ENCODE measurements around the gene ACAD9. TPM values are rescaled to one million over a fixed set of nuclear protein-coding genes. Genes with fewer than 3 reads are reported as not detected.
A peak's percentile ranks its signal among the peaks of the same experiment; 100 is the strongest.

The ACAD9 gene
- total and polyA plus RNA-seq, 10 of the 15 experiments (the other 5 are each of a cell fraction or from before 2014, with no cell fraction given): 12.7 to 63.1 (median 43.7) TPM

DNA sequence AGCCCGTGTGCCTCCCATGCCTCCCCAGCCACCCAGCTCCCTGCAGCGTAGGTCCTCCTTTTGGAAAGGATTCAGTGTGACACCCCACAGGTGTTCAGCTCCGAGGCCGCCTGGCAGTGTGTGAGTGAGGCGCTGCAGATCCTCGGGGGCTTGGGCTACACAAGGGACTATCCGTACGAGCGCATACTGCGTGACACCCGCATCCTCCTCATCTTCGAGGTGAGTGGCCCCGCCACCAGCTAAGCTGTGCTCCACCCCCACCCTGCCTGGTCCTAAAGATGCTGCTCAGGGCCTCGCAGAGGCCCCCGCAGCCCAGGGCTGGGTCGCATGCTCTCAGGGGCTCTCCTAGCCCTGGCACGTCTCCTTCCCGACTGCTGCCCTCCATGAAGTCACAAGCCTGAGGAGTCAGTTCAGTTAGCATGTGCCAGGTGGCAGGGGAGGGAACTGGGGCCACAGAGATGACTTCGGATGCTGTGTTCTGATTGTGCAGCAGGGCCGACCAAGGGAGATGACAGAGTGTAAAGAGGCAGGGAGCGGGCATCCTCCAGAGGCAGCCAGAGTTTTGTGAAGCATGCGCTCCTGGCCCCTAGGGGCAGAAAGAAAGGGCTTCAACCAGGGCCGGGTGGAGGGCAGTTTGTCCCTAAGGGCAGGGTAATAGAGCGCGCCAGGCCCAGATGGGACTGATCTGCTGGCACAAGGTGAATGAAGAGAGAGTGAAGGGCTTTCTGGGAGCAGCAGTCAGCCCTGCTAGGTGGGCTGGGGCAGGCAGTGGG is 26.8 kb downstream of the ACAD9 start:
- Histone ChIP-seq H4K20me1 (ENCODE audit: control insufficient read depth, insufficient read depth) (no peaks in the 10 kb centered on the region), H3K4me1 (ENCODE audit: control insufficient read depth, insufficient read depth, low read length) (no peaks in the 10 kb centered on the region), H3K27ac (ENCODE audit: control insufficient read depth, insufficient read depth) (no peak overlapping the region), H3K79me2 (ENCODE audit: control insufficient read depth, insufficient read depth, low read length) (no peaks in the 10 kb centered on the region), H3K4me3 (no peak overlapping the region), H3K27me3 (replicated peaks in 1 of 2; ENCODE audit: control insufficient read depth in 2 of 2, insufficient read depth in 2 of 2, low read length in 1 of 2) (no peaks in the 10 kb centered on the region), H3K4me2 (ENCODE audit: control insufficient read depth, insufficient read depth) (no peak overlapping the region), H3K36me3 (ENCODE audit: control insufficient read depth in 2 of 2, insufficient read depth in 2 of 2, low read length in 1 of 2) (peaks cover 15 to 39% of the 10 kb centered on the region in 2 experiments), H3K9me3 (replicated peaks; ENCODE audit: control insufficient read depth, insufficient read depth, low read length) (no peaks in the 10 kb centered on the region), H2AFZ (ENCODE audit: control insufficient read depth, low read depth, low read length) (no peak overlapping the region), H3K9ac (ENCODE audit: control insufficient read depth, insufficient read depth, low read length) (no peak overlapping the region)
- SMC1A ChIA-PET (ENCODE audit: uncharacterized antibody, unreplicated experiment): no interaction called here
- in situ Hi-C loops (cut with MboI): no loop called here
- POLR2A ChIA-PET: no interaction called here
- FAIRE-seq: no peak
- intact Hi-C loops (cut with micrococcal nuclease; ENCODE audit: unreplicated experiment): no loop called here
- CTCF ChIA-PET: no interaction called here
- no peak for DNase-seq (ENCODE audit: low read depth, low spot score)
- ATAC-seq: no peak
- RAD21 ChIA-PET (ENCODE audit: unreplicated experiment): no interaction called here
- WGBS (ENCODE audit: insufficient coverage, insufficient replicate concordance, low lambda C conversion rate, missing lambda C conversion rate): 96% methylated on average over 25 of the region's 25 CpGs
- BruUV-seq (replicated peaks): no TSS peak
- TF ChIP-seq POLR2A (IDR thresholded peaks at IDR 0.05; ENCODE audit: low read depth, low read length) (0 out of 2 replicates have a peak, but pooled peaks have one; percentile 12), CBFB (IDR thresholded peaks at IDR 0.05; ENCODE audit: low read depth) (no peak)

- no peak for DNase-seq (ENCODE audit: low read depth, low spot score)
- H2AFZ ChIP-seq (ENCODE audit: control insufficient read depth, low read depth, low read length): no peak overlapping the region
- WGBS (ENCODE audit: insufficient coverage, insufficient replicate concordance, low lambda C conversion rate, missing lambda C conversion rate): 85% methylated on average over 7 of the region's 7 CpGs
- no peak overlapping the region for H3K4me2 ChIP-seq (ENCODE audit: control insufficient read depth, insufficient read depth)
- ChIA-PET CTCF (no interaction called here), POLR2A (no interaction called here), RAD21 (ENCODE audit: unreplicated experiment) (no interaction called here), SMC1A (ENCODE audit: uncharacterized antibody, unreplicated experiment) (no interaction called here)
- no peak for ATAC-seq
- H3K36me3 ChIP-seq (ENCODE audit: control insufficient read depth in 2 of 2, insufficient read depth in 2 of 2, low read length in 1 of 2): peaks cover 13 to 36% of the 10 kb centered on the region in 2 experiments
- H3K4me3 ChIP-seq: no peak overlapping the region
- no TSS peak for BruUV-seq (replicated peaks)
- intact Hi-C loops (cut with micrococcal nuclease; ENCODE audit: unreplicated experiment): no loop called here
- no peak overlapping the region for H3K9ac ChIP-seq (ENCODE audit: control insufficient read depth, insufficient read depth, low read length)
- no peak overlapping the region for H3K27ac ChIP-seq (ENCODE audit: control insufficient read depth, insufficient read depth)
- in situ Hi-C loops (cut with MboI): no loop called here
- no peaks in the 10 kb centered on the region for H3K79me2 ChIP-seq (ENCODE audit: control insufficient read depth, insufficient read depth, low read length)
- TF ChIP-seq ZNF384 (IDR thresholded peaks at IDR 0.05; ENCODE audit: borderline replicate concordance, low read depth, low read length) (no peak), CREM (IDR thresholded peaks at IDR 0.05; ENCODE audit: low read depth) (no peak), NR2F1 (conservative IDR thresholded peaks at IDR 0.05) (no peak), POLR2AphosphoS2 (IDR thresholded peaks at IDR 0.05; ENCODE audit: low read depth, low read length) (no peak), RCOR1 (conservative IDR thresholded peaks at IDR 0.05; ENCODE audit: low read depth, low read length) (no peak), FOS (IDR thresholded peaks at IDR 0.05; ENCODE audit: borderline replicate concordance, extremely low read depth, insufficient read length) (no peak), HDAC6 (IDR thresholded peaks at IDR 0.05; ENCODE audit: unreplicated experiment) (no peak)
- TF ChIP-seq, protein P1, sequence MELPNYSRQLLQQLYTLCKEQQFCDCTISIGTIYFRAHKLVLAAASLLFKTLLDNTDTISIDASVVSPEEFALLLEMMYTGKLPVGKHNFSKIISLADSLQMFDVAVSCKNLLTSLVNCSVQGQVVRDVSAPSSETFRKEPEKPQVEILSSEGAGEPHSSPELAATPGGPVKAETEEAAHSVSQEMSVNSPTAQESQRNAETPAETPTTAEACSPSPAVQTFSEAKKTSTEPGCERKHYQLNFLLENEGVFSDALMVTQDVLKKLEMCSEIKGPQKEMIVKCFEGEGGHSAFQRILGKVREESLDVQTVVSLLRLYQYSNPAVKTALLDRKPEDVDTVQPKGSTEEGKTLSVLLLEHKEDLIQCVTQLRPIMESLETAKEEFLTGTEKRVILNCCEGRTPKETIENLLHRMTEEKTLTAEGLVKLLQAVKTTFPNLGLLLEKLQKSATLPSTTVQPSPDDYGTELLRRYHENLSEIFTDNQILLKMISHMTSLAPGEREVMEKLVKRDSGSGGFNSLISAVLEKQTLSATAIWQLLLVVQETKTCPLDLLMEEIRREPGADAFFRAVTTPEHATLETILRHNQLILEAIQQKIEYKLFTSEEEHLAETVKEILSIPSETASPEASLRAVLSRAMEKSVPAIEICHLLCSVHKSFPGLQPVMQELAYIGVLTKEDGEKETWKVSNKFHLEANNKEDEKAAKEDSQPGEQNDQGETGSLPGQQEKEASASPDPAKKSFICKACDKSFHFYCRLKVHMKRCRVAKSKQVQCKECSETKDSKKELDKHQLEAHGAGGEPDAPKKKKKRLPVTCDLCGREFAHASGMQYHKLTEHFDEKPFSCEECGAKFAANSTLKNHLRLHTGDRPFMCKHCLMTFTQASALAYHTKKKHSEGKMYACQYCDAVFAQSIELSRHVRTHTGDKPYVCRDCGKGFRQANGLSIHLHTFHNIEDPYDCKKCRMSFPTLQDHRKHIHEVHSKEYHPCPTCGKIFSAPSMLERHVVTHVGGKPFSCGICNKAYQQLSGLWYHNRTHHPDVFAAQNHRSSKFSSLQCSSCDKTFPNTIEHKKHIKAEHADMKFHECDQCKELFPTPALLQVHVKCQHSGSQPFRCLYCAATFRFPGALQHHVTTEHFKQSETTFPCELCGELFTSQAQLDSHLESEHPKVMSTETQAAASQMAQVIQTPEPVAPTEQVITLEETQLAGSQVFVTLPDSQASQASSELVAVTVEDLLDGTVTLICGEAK (IDR thresholded peaks at IDR 0.05; ENCODE audit: borderline replicate concordance): no peak
- no peaks in the 10 kb centered on the region for H3K4me1 ChIP-seq (ENCODE audit: control insufficient read depth, insufficient read depth, low read length)
- FAIRE-seq: no peak
- no peaks in the 10 kb centered on the region for H3K27me3 ChIP-seq (replicated peaks in 1 of 2; ENCODE audit: control insufficient read depth in 2 of 2, insufficient read depth in 2 of 2, low read length in 1 of 2)
- H4K20me1 ChIP-seq (ENCODE audit: control insufficient read depth, insufficient read depth): no peaks in the 10 kb centered on the region
- H3K9me3 ChIP-seq (replicated peaks; ENCODE audit: control insufficient read depth, insufficient read depth, low read length): no peaks in the 10 kb centered on the region
Measured at GRCh38 chr3:128906804-128907525, 27.5 kb downstream of the ACAD9 start.

Data from GM12878 (cell line).